K562 (cell line): ENCODE measurements around the gene TOM1L2. TPM values are rescaled to one million over a fixed set of nuclear protein-coding genes. Genes with fewer than 3 reads are reported as not detected.

Experiments
- ATAC-seq: fragments of 200-7000 bp; cut with Tn5 transposase; 3 replicates; pipeline ENCODE4 v1.9.1; 2020; ENCODE audit warnings: moderate library complexity
- BruUV-seq: library from RNA; stranded (reverse); fragments of 400-500 nt; replicated peaks from 2 replicates; lab custom pipeline; 2021; lab: Mats Ljungman, UMichigan
- CTCF ChIA-PET: fragments of 300-600 bp; formaldehyde crosslinking; extraction: SDS; loops from one replicate; lab custom pipeline; 2021; ENCODE audit warnings: low intra/inter-chr PET ratio; lab: Yijun Ruan, JAX
- POLR2A ChIA-PET: fragments of 300-600, 350-650 bp; sonication (Branson Sonifier 250); formaldehyde crosslinking; extraction: SDS; loops from one replicate; lab custom pipeline; 2021; ENCODE audit warnings: antibody characterized with exemption, inconsistent platforms; lab: Yijun Ruan, JAX
- DNase-seq, 4 experiments: peaks; one replicate each; pipeline versions ENCODE4 v3.0.0 to v3.0.0-alpha.2; 2011 to 2018; ENCODE audit warnings: low spot score in 3 of 4, mixed read lengths in 3 of 4; ENCODE audit errors: extremely low read depth in 1 of 4
- FAIRE-seq: peaks from 2 replicates; lab custom pipeline; 2011; peaks lifted over from hg19 to GRCh38; lab: Jason Lieb, UNC
- H2AFZ ChIP-seq: 2 replicates; pipeline ENCODE4 v1.6.0; 2011; ENCODE audit warnings: low read depth, low read length, control low read depth, inconsistent platforms
- H3K27ac ChIP-seq: fragments of 200-600 bp; 3 replicates; pipeline ENCODE4 v1.8.0; 2011; ENCODE audit warnings: low read depth, mild to moderate bottlenecking, control low read depth, inconsistent platforms, low read length, moderate library complexity, mixed read lengths; ENCODE audit errors: extremely low read depth
- H3K27me3 ChIP-seq, 2 experiments: fragments of 300-600 bp in 1 of 2; 2 replicates in 1 of 2; 3 replicates in 1 of 2; pipeline versions ENCODE4 v1.6.0 to v1.8.0; 2011; ENCODE audit warnings: inconsistent platforms in 2 of 2, low read length in 2 of 2, mild to moderate bottlenecking in 1 of 2, mixed read lengths in 1 of 2, moderate library complexity in 1 of 2; ENCODE audit not compliant: control insufficient read depth in 2 of 2, insufficient read depth in 2 of 2
- H3K36me3 ChIP-seq: fragments of 300-600 bp; 3 replicates; pipeline ENCODE4 v1.8.0; 2011; ENCODE audit warnings: mild to moderate bottlenecking, low read length, inconsistent platforms; ENCODE audit not compliant: control insufficient read depth, insufficient read depth
- H3K4me1 ChIP-seq, 2 experiments: fragments of 200-600 bp in 1 of 2; replicated peaks in 1 of 2; 2 replicates in 1 of 2; 3 replicates in 1 of 2; pipeline versions ENCODE4 v1.5.1 to v1.8.0; 2011; ENCODE audit warnings: inconsistent platforms in 2 of 2, low read length in 2 of 2, mild to moderate bottlenecking in 1 of 2, mixed read lengths in 1 of 2, moderate library complexity in 1 of 2; ENCODE audit not compliant: control insufficient read depth in 2 of 2, insufficient read depth in 2 of 2
- H3K4me2 ChIP-seq: 2 replicates; pipeline ENCODE4 v1.6.1; 2011; ENCODE audit warnings: low read length, control low read depth, inconsistent platforms, mixed read lengths; ENCODE audit not compliant: insufficient read depth
- H3K4me3 ChIP-seq: fragments of 200-600 bp; sonication (generic), shearing (Covaris generic); 2 replicates; pipeline ENCODE4 v1.5.1; 2016; ENCODE audit warnings: control low read depth, inconsistent platforms
- H3K79me2 ChIP-seq: fragments of 200-600 bp; 3 replicates; pipeline ENCODE4 v1.8.0; 2011; ENCODE audit warnings: low read length, inconsistent platforms; ENCODE audit not compliant: control insufficient read depth, insufficient read depth
- H3K9ac ChIP-seq, 2 experiments: 2 replicates each; pipeline versions ENCODE4 v1.6.0 to v1.6.1; 2011; ENCODE audit warnings: low read depth in 2 of 2, low read length in 2 of 2, control low read depth in 1 of 2, inconsistent platforms in 1 of 2, mild to moderate bottlenecking in 1 of 2, mixed read lengths in 1 of 2; ENCODE audit not compliant: insufficient read depth in 1 of 2
- H3K9me1 ChIP-seq: one replicate; pipeline ENCODE4 v1.6.0; 2011; ENCODE audit warnings: inconsistent platforms, mild to moderate bottlenecking, low read length, moderate library complexity; ENCODE audit not compliant: control insufficient read depth, insufficient read depth
- H3K9me3 ChIP-seq: replicated peaks from 2 replicates; pipeline ENCODE4 v1.5.1; 2011; ENCODE audit warnings: low read depth, low read length, inconsistent platforms; ENCODE audit not compliant: control insufficient read depth, insufficient read depth
- H4K20me1 ChIP-seq: replicated peaks from 2 replicates; pipeline ENCODE4 v1.6.1; 2011; ENCODE audit warnings: low read length, inconsistent platforms, mixed read lengths; ENCODE audit not compliant: control insufficient read depth, insufficient read depth
- COPS2 ChIP-seq: fragments of 450-650 bp; conservative IDR thresholded peaks from 2 replicates; pipeline ENCODE4 v1.6.1; 2016; ENCODE audit warnings: mild to moderate bottlenecking, moderate library complexity
- DIDO1 ChIP-seq: fragments of 450-650 bp; IDR thresholded peaks from 2 replicates; pipeline ENCODE4 v1.6.1; 2016; ENCODE audit warnings: low read depth, missing biosample characterization, missing genetic modification characterization
- FUS ChIP-seq: fragments of 200-400 bp; formaldehyde crosslinking; optimal IDR thresholded peaks from 2 replicates; pipeline ENCODE3; 2017; ENCODE audit warnings: low read depth, low read length
- JUNB ChIP-seq: fragments of 450-650 bp; formaldehyde crosslinking; conservative IDR thresholded peaks from 2 replicates; pipeline ENCODE4 v1.4.0; 2020; ENCODE audit warnings: mild to moderate bottlenecking
- MED1 ChIP-seq: sonication (generic); formaldehyde crosslinking; IDR thresholded peaks from 2 replicates; pipeline ENCODE4 v1.8.1; 2023; ENCODE audit warnings: missing genetic modification reagents, borderline replicate concordance
- OTX1 ChIP-seq: fragments of 450-650 bp; formaldehyde crosslinking; IDR thresholded peaks from 2 replicates; pipeline ENCODE4 v1.4.0; 2022; ENCODE audit warnings: mild to moderate bottlenecking
- RAD51 ChIP-seq: fragments of 450-650 bp; IDR thresholded peaks from 2 replicates; pipeline ENCODE4 v1.7.1; 2016; ENCODE audit warnings: low read depth, mild to moderate bottlenecking, borderline replicate concordance
- SMAD4 ChIP-seq: fragments of 250-450 bp; sonication (Bioruptor Pico); conservative IDR thresholded peaks from 2 replicates; pipeline ENCODE4 v1.8.0; 2021; ENCODE audit warnings: inconsistent platforms, mild to moderate bottlenecking, moderate library complexity
- SMARCA5 ChIP-seq: fragments of 450-650 bp; IDR thresholded peaks from 2 replicates; pipeline ENCODE4 v1.6.1; 2016
- SREBF1 ChIP-seq: fragments of 150-350 bp; IDR thresholded peaks from 2 replicates; pipeline ENCODE4 v1.6.1; 2014; ENCODE audit warnings: antibody characterized with exemption, low read depth, low read length, borderline replicate concordance
- TBP ChIP-seq: optimal IDR thresholded peaks from 2 replicates; pipeline ENCODE3; 2011; ENCODE audit warnings: low read depth, low read length, improper control_type of control experiment
- ZBTB2 ChIP-seq: fragments of 450-650 bp; IDR thresholded peaks from 2 replicates; pipeline ENCODE4 v1.6.1; 2016; ENCODE audit warnings: antibody characterized with exemption
- ZFP36 ChIP-seq: fragments of 150-350 bp; IDR thresholded peaks from 2 replicates; pipeline ENCODE4 v1.6.1; 2018; ENCODE audit warnings: low read length, low read depth; ENCODE audit not compliant: partially characterized antibody
- ZNF507 ChIP-seq: conservative IDR thresholded peaks from 2 replicates; pipeline ENCODE4 v1.6.1; 2017; ENCODE audit warnings: missing genetic modification characterization, missing compliant biosample characterization
- ZNF583 ChIP-seq: fragments of 250-450 bp; sonication (Bioruptor Pico); IDR thresholded peaks from 2 replicates; pipeline ENCODE4 v1.4.0; 2020
- ZNF609 ChIP-seq: sonication (generic); formaldehyde crosslinking; IDR thresholded peaks from 2 replicates; pipeline ENCODE4 v1.8.1; 2023; ENCODE audit warnings: missing genetic modification reagents, mild to moderate bottlenecking, borderline replicate concordance
- ZNF707 ChIP-seq: fragments of 250-450 bp; sonication (Bioruptor Pico); conservative IDR thresholded peaks from 2 replicates; pipeline ENCODE4 v1.8.0; 2022; ENCODE audit warnings: inconsistent platforms, mild to moderate bottlenecking, moderate library complexity
- ZNF76 ChIP-seq: fragments of 250-450 bp; sonication (Bioruptor Pico); IDR thresholded peaks from 2 replicates; pipeline ENCODE4 v1.4.0; 2020; ENCODE audit warnings: mild to moderate bottlenecking, moderate library complexity, borderline replicate concordance
- WGBS: fragments of 100-300 bp; shearing (Covaris generic); methylation state at CpG from one replicate; pipeline ENCODE4 v1.1.6; 2016; ENCODE audit warnings: low coverage, mixed read lengths; ENCODE audit not compliant: insufficient coverage; ENCODE audit errors: missing lambda C conversion rate; 5-methylcytosine and 5-hydroxymethylcytosine counted together
- in situ Hi-C: fragments of 300-500 bp; cut with MboI; formaldehyde crosslinking; loops from 4 replicates; pipeline ENCODE4 v1.15.0; 2018; ENCODE audit warnings: inconsistent platforms, mixed read lengths
- intact Hi-C: fragments of 100-400 bp; cut with micrococcal nuclease; formaldehyde crosslinking; loops from 2 replicates; pipeline ENCODE4 v1.14.2; 2022
- polyA plus RNA-seq, 8 experiments: library from polyadenylated mRNA; depleted of rRNA in 4 of 8; stranded (reverse) in 5 of 8; unstranded in 3 of 8; fragments of >200 nt; fragmentation: Nextera tagmentation in 2 of 8; fragmentation: Illumina TruSeq in 1 of 8; extraction: Ambion mirVana in 2 of 8; extraction: Trizol in 1 of 8; gene quantifications; 2 replicates each; pipeline versions ENCODE4 v1.2.1 to v1.2.3, GENCODE V29; 2011 to 2014; ENCODE audit warnings: inconsistent platforms in 1 of 8, missing spikeins in 1 of 8
- total RNA-seq, 7 experiments: library from RNA; depleted of rRNA in 6 of 7; stranded (reverse); fragments of >200 nt in 6 of 7; fragmentation: Illumina TruSeq in 2 of 7; extraction: Trizol in 2 of 7; gene quantifications; 2 replicates each; pipeline versions ENCODE4 v1.2.1 to v1.2.3, GENCODE V29; 2011 to 2021; ENCODE audit warnings: low replicate concordance in 1 of 7

TOM1L2 gene
- total and polyA plus RNA-seq, 9 of the 15 experiments (the other 6 are each of a cell fraction or from before 2014, with no cell fraction given): 0.07 to 6.0 (median 2.5) TPM

- TF ChIP-seq ZNF609 (CRISPR knock-in tag) (no peak), FUS (no peak), ZNF707 (no peak), OTX1 (CRISPR knock-in tag) (no peak)
These were observed 88.4 kb downstream of the TOM1L2 start (continued) for GRCh38 chr17:17883801-17884200.

GRCh38 chr17:17882082-17882581 lies 90.1 kb downstream of the TOM1L2 start:
- Histone ChIP-seq H4K20me1 (no peaks in the 10 kb centered on the region; the same call in 1 of the 2 replicates), H3K9me3 (no peaks in the 10 kb centered on the region), H3K9ac (no peak overlapping the region), H2AFZ (no peak overlapping the region), H3K9me1 (no peaks in the 10 kb centered on the region), H3K27me3 (no peaks in the 10 kb centered on the region), H3K4me3 (no peak overlapping the region), H3K36me3 (no peaks in the 10 kb centered on the region), H3K27ac (no peak overlapping the region), H3K4me1 (no peaks in the 10 kb centered on the region; a peak in 1 of 5 replicates), H3K4me2 (no peak overlapping the region), H3K79me2 (no peaks in the 10 kb centered on the region)
- in situ Hi-C loops: loop anchor here (5.0 kb wide), 1 partner anchor 145 kb away; no protein-coding TSS in a partner anchor
- ChIA-PET CTCF (no interaction called here), POLR2A (interaction anchor here (0.9 kb wide), 1 partner anchor 50 kb away, joined by 3 read pairs; no protein-coding TSS in a partner anchor)
- BruUV-seq: no TSS peak
- FAIRE-seq: no peak
- DNase-seq: no peak
- WGBS: 37% methylated on average over 6 of the region's 8 CpGs
- intact Hi-C loops: no loop called here
- no peak for ATAC-seq
- TF ChIP-seq ZFP36 (no peak), ZNF76 (CRISPR knock-in tag) (no peak), JUNB (CRISPR knock-in tag) (no peak), RAD51 (no peak), COPS2 (no peak), MED1 (CRISPR knock-in tag) (no peak), DIDO1 (tag) (no peak), ZNF507 (no peak), ZBTB2 (no peak), SREBF1 (no peak), SMARCA5 (no peak), ZNF583 (CRISPR knock-in tag) (no peak), SMAD4 (no peak), TBP (no peak)
